Endothelial cell (in vitro differentiated cells): ENCODE data around the gene ARRDC1. TPM values are rescaled to one million over a fixed set of nuclear protein-coding genes. Genes with fewer than 3 reads are reported as not detected.
A peak's percentile ranks its signal among the peaks of the same experiment; 100 is the strongest.

ENCODE experiments used
- DNase-seq: peaks from one replicate; pipeline ENCODE4 v3.0.0; 2021; ENCODE audit warnings: low spot score
- H3K27ac Mint-ChIP-seq: one replicate; pipeline ENCODE4 v1.8.0; 2021; ENCODE audit warnings: mixed read lengths, inconsistent platforms; ENCODE audit not compliant: unreplicated experiment
- H3K27me3 Mint-ChIP-seq: one replicate; pipeline ENCODE4 v1.8.0; 2021; ENCODE audit warnings: mild to moderate bottlenecking, moderate library complexity, mixed read lengths, inconsistent platforms; ENCODE audit not compliant: unreplicated experiment
- H3K36me3 Mint-ChIP-seq: one replicate; pipeline ENCODE4 v1.8.0; 2021; ENCODE audit warnings: mild to moderate bottlenecking, low read depth, mixed read lengths, inconsistent platforms; ENCODE audit not compliant: unreplicated experiment
- H3K4me1 Mint-ChIP-seq: one replicate; pipeline ENCODE4 v1.8.0; 2021; ENCODE audit warnings: mild to moderate bottlenecking, mixed read lengths, inconsistent platforms; ENCODE audit not compliant: unreplicated experiment
- H3K4me3 Mint-ChIP-seq: one replicate; pipeline ENCODE4 v1.8.0; 2021; ENCODE audit warnings: mild to moderate bottlenecking, mixed read lengths, inconsistent platforms; ENCODE audit not compliant: unreplicated experiment
- H3K9me3 Mint-ChIP-seq: one replicate; pipeline ENCODE4 v1.8.0; 2021; ENCODE audit warnings: mixed read lengths, inconsistent platforms; ENCODE audit not compliant: unreplicated experiment
- total RNA-seq: library from RNA; stranded (reverse); fragmentation: NEBNext Ultra II Directional; extraction: Animal tissue kit (Norgen Biotek cat#: 25700); gene quantifications from one replicate; pipeline ENCODE4 v1.2.1, GENCODE V29; 2021; ENCODE audit not compliant: unreplicated experiment
- TF ChIP-seq, protein P1 (sequence below): fragments of 200-600 bp; sonication (generic); IDR thresholded peaks from one replicate; pipeline ENCODE4 v1.5.0; 2021; ENCODE audit warnings: antibody characterized with exemption; ENCODE audit not compliant: unreplicated experiment

ARRDC1 gene
- total RNA-seq, 1 donor from 2014 or later: 20.3 TPM

DNA sequence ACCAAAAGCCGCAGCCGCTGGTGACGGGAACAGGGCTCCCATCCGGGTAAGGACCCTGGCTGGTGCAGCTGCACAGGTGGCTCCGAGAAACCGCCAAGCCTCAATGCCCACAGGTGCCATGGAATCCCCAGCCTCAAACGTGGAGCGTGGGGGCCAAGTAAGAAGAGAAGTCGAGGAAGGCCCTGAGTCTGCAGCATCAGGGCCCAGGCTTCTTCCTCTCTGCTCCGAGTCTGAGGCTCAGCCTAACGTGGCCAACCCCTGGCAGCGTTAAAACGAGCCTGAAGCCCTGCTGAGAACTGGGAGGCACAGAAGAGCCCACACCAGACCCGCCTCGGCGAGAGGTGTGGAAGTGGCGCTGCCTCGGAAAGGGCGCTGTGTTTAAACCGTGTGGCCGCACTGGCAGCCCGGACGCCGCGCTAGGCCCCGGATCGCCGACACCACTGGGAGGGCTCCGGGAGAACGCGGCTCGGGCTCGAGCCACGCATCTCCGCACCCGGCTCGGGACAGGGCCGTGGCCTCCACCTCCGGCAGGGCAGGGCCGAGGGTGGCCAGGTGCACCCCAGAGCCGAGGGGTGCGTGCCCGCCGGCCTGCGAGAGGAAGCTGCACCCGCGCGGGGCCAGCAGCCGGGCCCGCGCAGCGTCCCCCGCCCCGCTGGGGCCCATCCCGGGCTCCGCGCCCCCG lies 15.9 kb upstream of the ARRDC1 start:
- TF ChIP-seq, protein P1, sequence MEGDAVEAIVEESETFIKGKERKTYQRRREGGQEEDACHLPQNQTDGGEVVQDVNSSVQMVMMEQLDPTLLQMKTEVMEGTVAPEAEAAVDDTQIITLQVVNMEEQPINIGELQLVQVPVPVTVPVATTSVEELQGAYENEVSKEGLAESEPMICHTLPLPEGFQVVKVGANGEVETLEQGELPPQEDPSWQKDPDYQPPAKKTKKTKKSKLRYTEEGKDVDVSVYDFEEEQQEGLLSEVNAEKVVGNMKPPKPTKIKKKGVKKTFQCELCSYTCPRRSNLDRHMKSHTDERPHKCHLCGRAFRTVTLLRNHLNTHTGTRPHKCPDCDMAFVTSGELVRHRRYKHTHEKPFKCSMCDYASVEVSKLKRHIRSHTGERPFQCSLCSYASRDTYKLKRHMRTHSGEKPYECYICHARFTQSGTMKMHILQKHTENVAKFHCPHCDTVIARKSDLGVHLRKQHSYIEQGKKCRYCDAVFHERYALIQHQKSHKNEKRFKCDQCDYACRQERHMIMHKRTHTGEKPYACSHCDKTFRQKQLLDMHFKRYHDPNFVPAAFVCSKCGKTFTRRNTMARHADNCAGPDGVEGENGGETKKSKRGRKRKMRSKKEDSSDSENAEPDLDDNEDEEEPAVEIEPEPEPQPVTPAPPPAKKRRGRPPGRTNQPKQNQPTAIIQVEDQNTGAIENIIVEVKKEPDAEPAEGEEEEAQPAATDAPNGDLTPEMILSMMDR: no peak
- H3K4me1 Mint-ChIP-seq: no peaks in the 10 kb centered on the region
- H3K27me3 Mint-ChIP-seq: peaks cover 14% of the 10 kb centered on the region
- no peaks in the 10 kb centered on the region for H3K9me3 Mint-ChIP-seq
- peak overlapping the region; percentile 90 for H3K4me3 Mint-ChIP-seq
- H3K36me3 Mint-ChIP-seq: peaks cover 19% of the 10 kb centered on the region
- no peak for DNase-seq
- H3K27ac Mint-ChIP-seq: no peak overlapping the region

DNA sequence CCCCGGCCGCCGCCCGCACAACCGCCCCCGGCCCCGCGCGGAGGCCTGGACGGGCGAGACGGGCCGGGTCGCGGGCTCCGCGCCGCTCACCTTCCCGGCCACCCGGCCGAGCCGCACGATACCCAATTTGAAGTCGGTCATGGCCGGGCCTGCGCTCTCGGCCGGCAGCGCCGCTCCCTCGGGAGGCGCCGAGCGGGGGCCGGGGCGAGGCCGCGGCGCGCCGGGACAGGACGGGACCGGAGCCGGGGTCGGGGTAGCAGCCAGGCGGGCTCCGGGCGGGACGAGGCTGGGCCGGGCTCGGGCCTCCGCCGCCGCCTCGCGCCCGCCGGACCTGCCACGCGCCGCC lies 15.4 kb upstream of the ARRDC1 start:
- H3K27me3 Mint-ChIP-seq: peaks cover 14% of the 10 kb centered on the region
- TF ChIP-seq, protein P1: no peak
- H3K4me3 Mint-ChIP-seq: no peak overlapping the region
- H3K4me1 Mint-ChIP-seq: no peaks in the 10 kb centered on the region
- no peak for DNase-seq
- H3K9me3 Mint-ChIP-seq: no peaks in the 10 kb centered on the region
- no peak overlapping the region for H3K27ac Mint-ChIP-seq
- peaks cover 19% of the 10 kb centered on the region for H3K36me3 Mint-ChIP-seq

DNA sequence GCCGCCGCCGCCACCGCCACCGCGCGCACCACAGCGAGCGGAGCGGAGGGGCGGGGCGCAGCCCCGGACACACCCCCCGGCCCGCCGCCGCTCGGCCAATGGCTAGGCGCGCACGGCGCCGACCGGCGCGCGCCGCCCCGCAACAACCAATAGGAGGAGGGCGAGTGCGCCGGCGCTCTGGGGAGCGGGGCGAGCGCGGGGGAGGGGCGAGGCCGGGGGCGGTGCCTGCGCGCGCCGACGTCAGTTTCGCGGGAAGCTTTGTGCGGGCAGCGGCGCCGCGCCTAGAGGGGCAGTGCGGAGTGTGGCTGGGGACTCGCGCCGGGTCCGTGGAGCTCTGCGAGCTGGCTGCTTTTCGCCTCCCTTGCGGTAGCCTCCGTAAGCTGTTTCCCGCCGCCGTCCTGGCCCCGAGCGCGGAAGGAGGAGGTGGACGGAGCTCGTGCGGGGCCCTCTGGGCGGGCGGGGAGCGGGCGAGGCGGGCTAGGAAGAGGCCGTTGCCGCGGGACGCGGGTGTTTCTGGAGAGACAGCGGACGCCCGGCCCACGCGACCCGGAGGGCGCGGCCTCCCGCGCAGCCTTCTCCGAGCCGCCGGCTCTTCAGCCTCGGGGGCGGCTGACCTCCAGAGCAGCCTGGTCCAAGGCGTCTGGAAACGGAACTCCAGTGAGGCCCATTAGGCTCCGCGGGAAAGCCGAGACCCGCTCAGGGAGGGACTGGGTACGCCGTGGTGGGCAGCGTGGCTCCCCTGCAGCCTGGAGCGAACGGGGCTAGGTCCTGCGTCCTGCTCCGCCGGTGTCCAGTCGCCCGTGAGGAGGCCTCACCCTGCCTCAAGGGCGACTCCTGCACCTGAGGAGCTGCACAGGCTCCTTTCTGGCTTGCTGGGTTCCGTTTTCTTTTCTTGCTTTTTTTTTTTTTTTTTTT lies 14.8 kb upstream of the ARRDC1 start, which contains the start of gene ZMYND19:
TSS of gene ZMYND19 (minus strand) at position 44 of the 915 bp plus-strand sequence. CDS start 249 bp downstream, outside the sequence.
- peaks cover 19% of the 10 kb centered on the region for H3K36me3 Mint-ChIP-seq
- no peaks in the 10 kb centered on the region for H3K9me3 Mint-ChIP-seq
- H3K4me3 Mint-ChIP-seq: peak within 1 kb of the TSS; percentile 95
- peak within 1 kb of the TSS; percentile 61 for H3K27ac Mint-ChIP-seq
- TF ChIP-seq, protein P1: no peak
- peak; percentile 94 for DNase-seq
- peaks cover 14% of the 10 kb centered on the region for H3K27me3 Mint-ChIP-seq
- no peaks in the 10 kb centered on the region for H3K4me1 Mint-ChIP-seq

DNA sequence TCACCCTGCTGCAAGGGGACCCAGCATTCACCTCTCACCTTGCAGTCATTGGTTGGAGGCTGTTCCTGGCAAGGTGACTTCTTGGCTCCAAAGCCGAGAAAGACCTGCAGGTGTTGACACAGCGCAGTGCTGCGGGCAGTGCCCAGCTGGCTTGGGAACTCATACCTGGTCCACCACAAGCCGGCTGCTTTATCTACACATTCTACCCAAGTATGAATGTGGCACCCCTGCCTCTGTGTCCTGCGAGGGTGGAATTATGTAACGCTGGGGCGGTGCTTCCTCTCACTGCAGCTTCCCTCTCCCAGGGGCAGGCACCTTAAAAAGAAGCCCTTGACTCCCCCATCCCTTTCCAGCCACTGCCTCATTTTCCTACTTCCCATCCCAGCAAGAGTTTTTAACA lies 12.7 kb upstream of the ARRDC1 start:
- Mint-ChIP-seq H3K27me3 (peaks cover 11% of the 10 kb centered on the region), H3K36me3 (peaks cover 4% of the 10 kb centered on the region), H3K4me3 (no peak overlapping the region), H3K9me3 (no peaks in the 10 kb centered on the region), H3K27ac (no peak overlapping the region), H3K4me1 (no peaks in the 10 kb centered on the region)
- DNase-seq: no peak
- TF ChIP-seq, protein P1: no peak
